Omental fat pad (tissue), 4 donors: ENCODE results near the gene FLACC1. TPM values are rescaled to one million over a fixed set of nuclear protein-coding genes. Genes with fewer than 3 reads are reported as not detected.

Experiments used
- ATAC-seq: fragments of 150-250 bp; one replicate; pipeline ENCODE4 v1.9.1; 2016; ENCODE audit warnings: mild to moderate bottlenecking, moderate library complexity; ENCODE audit not compliant: low FRiP score
- DNase-seq: peaks from one replicate; pipeline ENCODE4 v3.0.0-alpha.2; 2019; ENCODE audit warnings: low spot score
- total RNA-seq, 4 donors: library from RNA; depleted of rRNA; stranded (reverse); fragments of >200 nt; gene quantifications; one replicate each; pipeline ENCODE4 v1.1.0, GENCODE V29; 2016
- TF ChIP-seq, protein P1 (sequence below), 3 donors: fragments of 450-650 bp; IDR thresholded peaks; one replicate each; pipeline ENCODE4 v1.5.1; 2016 to 2017; ENCODE audit warnings: antibody characterized with exemption in 3 of 3, mild to moderate bottlenecking in 3 of 3, moderate library complexity in 2 of 3

Gene FLACC1
- total RNA-seq, 4 donors from 2014 or later: 1.6 to 3.2 (median 1.9) TPM

DNA sequence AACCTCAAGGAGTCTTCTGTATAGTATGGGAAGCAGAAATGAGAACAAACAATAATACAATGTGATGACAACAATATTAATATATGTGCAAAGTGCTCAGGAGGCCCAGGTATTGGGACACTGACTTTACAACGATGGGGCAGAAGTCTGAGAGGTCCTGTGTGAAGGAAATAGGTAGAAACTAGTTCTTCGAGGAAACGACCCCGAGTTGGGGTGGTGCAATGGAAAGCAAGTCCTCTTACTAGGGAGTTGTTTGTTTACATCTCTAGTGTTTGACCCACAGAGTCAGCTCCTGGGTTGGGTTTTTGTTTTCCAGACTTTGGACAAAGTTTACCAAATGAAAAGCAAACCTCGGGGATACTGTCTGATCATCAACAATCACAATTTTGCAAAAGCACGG is 80.6 kb downstream of the FLACC1 start:
- DNase-seq (no peak), ATAC-seq (no peak)
- TF ChIP-seq, protein P1, sequence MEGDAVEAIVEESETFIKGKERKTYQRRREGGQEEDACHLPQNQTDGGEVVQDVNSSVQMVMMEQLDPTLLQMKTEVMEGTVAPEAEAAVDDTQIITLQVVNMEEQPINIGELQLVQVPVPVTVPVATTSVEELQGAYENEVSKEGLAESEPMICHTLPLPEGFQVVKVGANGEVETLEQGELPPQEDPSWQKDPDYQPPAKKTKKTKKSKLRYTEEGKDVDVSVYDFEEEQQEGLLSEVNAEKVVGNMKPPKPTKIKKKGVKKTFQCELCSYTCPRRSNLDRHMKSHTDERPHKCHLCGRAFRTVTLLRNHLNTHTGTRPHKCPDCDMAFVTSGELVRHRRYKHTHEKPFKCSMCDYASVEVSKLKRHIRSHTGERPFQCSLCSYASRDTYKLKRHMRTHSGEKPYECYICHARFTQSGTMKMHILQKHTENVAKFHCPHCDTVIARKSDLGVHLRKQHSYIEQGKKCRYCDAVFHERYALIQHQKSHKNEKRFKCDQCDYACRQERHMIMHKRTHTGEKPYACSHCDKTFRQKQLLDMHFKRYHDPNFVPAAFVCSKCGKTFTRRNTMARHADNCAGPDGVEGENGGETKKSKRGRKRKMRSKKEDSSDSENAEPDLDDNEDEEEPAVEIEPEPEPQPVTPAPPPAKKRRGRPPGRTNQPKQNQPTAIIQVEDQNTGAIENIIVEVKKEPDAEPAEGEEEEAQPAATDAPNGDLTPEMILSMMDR (IDR thresholded peaks at IDR 0.05): no peak

DNA sequence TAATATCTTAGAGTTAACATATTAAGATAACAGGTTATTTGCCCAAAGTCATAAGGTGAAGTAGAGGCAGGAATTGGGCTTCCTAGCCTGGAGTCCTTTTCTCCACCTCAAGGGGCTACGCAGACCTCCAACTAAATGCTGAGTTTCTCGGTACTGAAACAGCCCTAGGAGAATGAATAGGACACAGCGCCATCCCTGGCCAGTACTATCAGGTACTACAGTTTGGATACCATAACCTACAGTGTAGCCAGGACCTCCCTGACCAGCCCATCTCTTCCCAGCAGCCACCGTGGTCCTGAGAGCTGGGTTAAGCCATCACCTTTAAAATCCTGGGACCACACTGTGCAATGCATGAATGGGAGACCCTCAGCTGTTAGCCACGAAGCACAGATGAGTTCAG is 81.2 kb downstream of the FLACC1 start:
- TF ChIP-seq, protein P1 (IDR thresholded peaks at IDR 0.05): no peak
- ATAC-seq: no peak
- DNase-seq: no peak

DNA sequence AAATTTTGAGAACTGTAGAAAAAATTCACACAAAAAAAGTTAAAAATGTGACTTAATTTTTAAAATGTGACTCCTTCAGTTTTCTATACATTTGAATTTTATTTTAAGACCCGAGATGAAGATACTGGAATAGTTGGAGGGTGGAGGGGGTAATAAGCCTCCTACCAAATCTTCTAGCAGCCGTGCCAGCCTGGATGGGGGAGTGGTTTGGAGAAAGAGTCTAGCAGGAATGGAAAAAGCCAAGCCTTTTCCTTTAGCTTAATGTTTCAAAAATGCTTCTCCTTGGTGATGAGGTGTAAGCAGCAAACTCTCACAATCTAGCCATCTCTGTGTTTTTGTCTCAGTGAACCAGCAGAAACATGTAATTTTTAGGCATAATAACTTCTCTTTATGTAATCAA is 82.1 kb downstream of the FLACC1 start:
- ATAC-seq: no peak
- TF ChIP-seq, protein P1 (IDR thresholded peaks at IDR 0.05): no peak
- DNase-seq: no peak

DNA sequence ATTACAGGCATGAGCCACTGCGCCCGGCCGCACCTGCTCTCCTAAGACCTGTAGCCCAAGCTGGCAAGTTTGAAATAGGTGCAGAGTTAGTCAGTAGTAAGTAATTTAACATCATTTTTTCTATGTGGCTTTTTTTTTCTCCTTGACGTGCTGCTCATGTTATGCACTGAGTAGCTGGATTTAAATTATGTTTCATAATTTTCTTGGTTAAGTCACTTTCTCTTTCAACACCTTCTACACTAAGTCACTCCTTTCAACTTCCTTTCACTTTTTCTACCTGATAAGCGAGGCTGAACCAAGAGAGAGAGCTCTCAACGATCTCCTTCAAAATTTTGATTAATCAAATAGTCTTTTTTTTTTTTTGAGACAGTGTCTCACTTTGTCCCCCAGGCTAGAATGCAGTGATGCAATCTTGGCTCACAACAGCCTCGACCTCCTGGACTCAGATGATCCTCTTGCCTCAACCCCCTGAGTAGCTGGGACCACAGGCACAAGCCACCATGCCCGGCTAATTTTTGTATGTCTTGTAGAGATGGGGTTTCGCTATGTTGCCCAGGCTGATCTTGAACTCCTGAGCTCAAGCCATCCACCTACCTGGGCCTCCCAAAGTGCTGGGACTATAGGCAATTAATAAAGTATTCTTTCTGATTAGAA is 83.7 kb downstream of the FLACC1 start:
- ATAC-seq: no peak
- TF ChIP-seq, protein P1 (IDR thresholded peaks at IDR 0.05): no peak

DNA sequence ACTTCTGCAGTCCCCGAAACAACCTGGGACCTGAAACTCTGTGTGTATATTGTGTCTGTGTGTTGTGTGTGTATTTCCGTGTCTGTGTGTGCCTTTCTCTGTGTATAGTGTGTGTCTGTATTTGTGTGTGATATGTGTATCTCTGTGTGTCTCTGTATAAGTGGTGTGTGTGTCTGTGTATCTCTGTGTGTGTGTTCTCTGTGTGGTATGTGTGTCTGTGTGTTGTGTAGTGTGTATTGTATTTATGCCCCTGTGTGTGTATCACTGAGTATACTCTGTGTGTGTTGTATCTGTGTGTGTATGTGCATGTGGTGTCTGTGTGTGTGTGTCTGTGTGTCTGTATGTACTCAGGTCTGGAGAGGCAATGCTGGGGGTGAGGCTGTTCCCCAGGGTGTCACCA is 85.2 kb downstream of the FLACC1 start:
- no peak for DNase-seq
- no peak for ATAC-seq
- TF ChIP-seq, protein P1 (IDR thresholded peaks at IDR 0.05): no peak

More for the DNA sequence above, 83.7 kb downstream of the FLACC1 start:
- no peak for DNase-seq

DNA sequence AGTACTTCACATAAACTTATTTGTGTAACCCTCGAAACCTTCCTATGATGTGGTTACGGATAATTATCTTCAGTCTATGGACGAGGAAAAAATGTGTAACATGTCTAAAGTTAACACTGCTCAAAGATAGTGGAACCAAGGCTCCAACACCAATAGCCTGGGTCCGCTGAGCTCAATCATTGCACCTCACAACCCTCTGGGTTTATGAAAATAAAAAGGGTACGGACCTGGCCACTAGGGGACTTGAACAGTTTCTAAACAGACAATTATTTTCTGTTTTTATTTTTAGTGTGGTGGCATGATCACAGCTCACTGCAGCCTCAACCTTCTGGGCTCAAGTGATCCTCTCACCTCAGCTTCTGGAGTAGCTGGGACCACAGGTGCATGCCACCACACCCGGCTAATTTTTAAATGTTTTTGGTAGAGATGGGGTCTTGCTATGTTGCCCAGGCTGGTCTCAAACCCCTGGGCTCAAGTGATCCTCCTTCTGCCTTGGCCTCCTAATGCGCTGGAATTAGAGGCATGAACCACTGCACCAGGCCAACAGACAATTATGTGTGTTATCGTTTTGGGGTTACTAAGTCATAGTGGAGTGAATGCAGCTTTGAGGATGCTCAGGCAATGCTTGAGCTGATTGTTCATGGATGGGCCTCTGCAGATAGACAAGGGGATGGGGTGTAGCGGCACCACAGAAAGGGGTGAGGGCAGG is 86.7 kb downstream of the FLACC1 start:
- no peak for DNase-seq
- ATAC-seq: no peak
- TF ChIP-seq, protein P1 (IDR thresholded peaks at IDR 0.05): no peak

DNA sequence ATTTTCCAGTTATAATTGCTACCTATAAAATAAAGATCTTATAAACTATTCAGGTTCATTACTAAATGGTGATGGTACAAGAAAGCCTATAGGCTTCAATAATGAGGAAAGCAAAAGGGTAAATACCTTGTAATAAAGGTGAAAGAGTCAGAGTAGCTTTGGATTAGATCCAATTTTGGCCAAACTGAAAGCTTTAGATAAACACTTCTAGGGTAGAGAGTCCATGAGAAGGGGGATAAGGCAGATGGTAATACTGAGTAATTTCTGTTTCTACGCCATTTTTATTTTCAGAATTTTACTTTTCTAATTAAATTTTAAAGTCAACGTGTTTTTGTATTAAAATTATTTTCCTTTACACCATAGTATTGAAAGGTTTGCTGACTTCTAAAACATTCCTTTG is 87.4 kb downstream of the FLACC1 start:
- ATAC-seq (no peak), DNase-seq (no peak)
- TF ChIP-seq, protein P1 (IDR thresholded peaks at IDR 0.05): no peak
